NCI-H510A (cell line): Measurements from ENCODE around the gene SLC11A2.

Experiments
- DNase-seq: peaks from one replicate; lab custom pipeline; 2025; lab: John Stamatoyannopoulos, UW

Gene SLC11A2

DNA sequence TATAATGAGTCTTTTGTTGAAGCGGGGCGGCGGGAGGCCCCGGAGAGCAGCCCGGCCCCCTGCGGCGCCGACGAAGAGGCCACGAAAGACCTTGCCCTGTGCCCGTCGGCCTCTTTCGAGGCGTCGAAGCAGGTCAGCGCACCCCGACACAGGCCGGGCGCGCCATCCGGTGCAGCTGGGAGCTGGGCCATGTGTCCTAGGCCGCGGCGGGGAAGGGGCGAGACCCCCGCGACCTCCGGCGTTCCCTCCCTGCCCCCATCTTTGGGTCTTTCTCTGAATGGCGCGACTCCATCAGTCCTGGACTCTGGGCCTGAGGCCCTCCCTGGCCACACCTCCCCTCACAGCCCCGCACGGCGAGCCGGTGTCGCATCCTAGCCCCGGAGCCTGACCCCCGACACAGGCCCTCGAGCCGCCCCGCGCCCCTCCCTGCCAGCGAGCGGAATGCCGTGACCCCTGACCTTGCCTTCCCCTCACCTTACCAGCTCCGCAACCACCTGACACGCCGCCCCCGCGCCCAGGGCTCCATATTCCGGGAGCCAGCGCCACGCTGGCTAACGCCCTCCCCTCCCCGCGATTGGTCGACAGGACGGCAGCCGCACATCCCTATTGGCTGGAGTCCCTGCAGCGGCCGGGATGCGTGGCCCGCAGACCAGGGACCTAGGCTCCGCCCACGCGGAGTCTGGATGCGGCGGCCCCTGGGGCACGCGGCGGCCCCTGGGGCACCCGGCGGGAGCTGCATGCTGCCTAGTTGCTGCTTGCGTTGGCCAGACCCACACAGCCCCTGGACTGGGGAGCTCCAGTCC, at the start of gene SLC11A2:
Gene SLC11A2 (minus strand): TSS at position 549 of the 803 bp plus-strand sequence. CDS start 15,656 bp downstream, outside the sequence.
- peak; percentile 94 for DNase-seq

DNA sequence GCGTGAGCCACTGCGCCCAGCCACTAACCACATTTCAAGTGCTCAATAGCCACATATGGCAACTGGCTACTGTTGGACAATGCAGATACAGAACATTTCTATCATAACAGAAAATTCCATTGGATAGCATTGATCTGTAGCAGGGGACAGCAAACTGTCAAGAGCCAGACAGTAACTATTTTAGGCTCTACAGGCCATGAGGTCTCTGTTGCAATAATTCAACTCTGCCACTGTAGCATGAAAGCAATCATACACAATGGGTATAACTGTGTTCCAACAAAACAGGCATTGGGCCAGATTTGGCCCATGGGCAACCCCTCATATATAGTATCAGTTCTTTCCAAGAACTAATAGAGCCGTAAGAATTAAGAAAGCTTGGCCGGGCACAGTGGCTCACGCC, 49.2 kb upstream of the SLC11A2 start:
- DNase-seq = no peak

DNA sequence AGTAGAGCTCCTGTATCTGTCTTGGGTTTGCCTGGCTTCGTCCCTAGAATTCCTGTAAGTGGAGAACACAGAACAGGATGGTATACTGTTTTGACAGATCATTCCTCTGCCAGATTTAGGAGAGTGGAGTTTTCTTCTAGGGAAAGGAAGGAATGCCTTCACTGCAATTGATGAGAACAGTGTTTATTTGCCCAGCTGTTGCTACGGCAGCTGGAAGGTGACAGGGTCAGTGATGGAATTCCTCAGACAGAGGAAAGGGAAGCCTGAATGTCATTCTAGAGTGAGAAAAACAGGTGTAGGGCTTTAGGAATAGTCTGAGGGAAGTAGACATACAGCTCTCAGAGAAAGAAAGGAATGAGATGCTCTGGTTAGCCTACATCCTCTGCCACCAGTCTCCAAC, 45.5 kb upstream of the SLC11A2 start:
- no peak for DNase-seq

DNA sequence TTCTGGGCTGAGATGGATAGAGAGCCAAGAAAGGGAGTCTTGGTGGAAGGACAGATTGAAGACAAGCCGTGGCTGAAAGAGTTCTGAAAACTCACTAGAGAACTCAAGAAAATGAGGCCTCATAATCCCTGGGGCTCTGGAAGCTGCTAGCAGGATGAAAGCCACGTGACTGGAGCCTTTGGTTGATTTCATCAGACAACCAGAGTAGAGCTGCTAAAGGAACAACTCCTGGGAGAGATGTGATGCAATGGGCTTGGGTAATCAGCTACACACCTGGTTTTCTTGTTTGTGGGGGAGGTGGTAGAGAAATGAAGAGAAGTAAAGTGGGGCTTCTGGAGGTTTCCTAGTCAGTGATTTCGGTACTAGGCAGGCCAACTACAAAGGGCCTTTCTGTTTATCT, 43.8 kb upstream of the SLC11A2 start:
- no peak for DNase-seq

DNA sequence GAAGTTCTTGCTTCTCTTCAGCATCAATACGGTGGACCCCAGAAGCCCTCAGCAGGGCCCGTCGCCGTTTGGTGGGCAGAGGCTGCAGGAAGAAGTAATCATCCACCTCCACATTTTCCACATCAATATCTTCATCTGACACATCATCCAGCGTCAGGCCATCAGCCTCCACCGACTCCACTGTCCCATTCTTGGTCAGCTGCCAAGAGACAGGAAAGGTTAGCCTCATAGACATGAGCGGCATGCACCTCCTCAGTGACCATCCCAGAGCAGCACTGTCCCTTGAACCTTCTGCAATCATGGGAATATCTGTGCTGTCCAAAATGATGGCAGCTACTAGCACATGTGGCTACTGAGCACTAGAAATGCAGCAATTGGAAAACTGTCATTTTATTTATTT, 41.6 kb upstream of the SLC11A2 start:
- no peak for DNase-seq

DNA sequence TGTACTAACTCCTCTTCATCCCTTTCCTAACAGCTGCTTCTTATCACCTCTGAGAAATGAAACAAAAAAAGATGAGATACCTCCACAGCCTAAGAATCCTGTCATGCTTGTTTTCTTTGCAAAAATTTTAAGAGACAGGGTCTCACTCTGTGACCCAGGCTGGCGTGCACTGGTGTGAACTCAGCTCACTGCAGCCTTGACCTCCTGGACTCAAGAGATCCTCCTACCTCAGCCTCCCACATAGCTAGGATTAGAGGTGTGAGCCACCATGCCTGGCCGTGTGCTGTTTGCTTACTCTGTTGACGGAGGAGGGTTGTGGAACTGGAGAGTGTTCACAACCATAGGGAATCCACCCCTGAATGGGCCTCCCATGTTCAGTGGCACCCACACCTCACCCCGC, 41.0 kb upstream of the SLC11A2 start:
- DNase-seq = no peak

DNA sequence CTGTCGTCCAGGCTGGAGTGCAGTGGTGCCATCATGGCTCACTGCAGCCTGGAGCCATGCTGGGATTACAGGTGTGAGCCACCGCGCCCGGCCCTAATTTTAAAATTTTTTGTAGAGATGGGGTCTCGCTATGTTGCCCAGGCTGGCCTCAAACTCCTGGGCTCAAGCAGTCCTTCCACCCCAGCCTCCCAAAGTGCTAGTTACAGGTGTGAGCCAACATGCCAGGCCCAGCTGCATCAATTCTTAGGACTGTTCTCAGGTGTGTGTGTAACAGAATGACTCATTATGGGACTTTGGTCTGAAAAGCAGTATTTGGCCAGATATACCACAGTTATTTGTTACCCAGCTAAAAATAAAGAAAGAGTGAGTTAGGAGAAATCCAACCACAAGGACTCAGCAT, 39.3 kb upstream of the SLC11A2 start:
- DNase-seq = no peak

DNA sequence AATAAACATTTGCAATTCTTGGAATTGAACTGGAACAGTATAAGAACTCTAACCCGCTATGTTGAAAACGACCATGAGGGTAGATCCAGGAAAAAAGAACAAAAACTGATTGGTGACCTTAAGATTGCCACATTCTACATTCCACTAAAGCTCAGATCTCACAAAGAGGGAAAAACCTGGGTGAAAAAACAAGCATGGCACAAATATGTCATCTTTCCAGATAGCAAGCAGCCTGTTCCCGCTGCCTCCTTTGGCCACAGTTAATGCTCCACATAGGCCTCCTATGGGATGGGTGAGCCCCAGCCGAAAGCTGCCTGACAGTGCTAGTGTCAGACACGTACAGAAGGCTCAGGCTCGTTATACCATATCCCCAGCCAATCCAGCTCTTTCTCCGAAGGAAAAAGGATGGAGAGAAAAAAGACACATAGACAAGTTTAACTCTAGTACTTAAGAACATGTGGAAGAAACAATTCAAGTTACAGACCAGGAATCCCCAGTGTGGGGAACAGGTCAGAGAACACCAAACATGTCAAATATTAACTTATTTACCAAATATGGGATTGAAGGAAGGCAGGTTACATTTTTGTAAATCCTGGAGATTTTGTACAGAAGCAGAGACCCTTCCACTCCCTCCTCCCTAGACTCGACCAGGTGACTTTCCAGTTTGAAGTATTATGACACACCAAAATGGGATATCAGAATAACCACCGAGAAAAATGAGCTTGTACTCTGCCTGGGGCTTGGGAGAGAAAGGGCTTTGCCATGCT, 36.6 kb upstream of the SLC11A2 start:
- no peak for DNase-seq

DNA sequence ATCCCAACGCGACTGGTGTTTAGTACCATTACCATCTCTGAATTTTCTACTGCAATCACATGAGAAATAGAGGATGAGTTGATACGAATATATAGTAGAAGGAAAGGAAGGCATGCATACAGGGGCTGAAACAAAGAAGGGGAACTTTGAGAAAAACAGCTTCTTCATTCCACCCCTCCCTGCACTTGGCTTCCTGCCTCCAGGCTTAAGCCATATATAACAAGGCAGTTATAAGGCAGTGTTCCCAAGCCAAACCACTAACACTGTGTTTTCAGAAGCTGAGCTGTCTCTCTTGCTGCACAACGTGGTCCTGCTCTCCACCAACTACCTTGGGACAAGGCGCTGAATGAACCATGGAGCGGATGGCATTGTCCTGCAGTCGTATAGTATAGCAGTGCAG, 32.9 kb upstream of the SLC11A2 start:
- no peak for DNase-seq

DNA sequence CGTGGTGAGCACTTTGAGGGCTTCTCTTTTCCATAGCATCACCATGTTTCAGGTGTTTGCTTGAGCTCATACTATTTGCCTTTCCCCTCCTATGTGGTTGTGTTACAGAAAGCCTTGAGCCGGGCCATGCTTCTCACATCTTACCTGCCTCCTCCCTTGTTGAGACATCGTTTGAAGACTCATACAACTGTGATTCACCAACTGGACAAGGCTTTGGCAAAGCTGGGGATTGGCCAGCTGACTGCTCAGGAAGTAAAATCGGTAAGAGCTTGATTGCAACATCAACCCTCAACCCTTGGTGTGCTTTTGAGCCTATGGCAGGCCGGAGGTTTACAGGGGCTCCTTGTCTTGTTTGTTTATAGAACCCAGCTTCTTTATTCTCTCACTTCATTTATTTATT, 30.1 kb upstream of the SLC11A2 start:
- DNase-seq = no peak

DNA sequence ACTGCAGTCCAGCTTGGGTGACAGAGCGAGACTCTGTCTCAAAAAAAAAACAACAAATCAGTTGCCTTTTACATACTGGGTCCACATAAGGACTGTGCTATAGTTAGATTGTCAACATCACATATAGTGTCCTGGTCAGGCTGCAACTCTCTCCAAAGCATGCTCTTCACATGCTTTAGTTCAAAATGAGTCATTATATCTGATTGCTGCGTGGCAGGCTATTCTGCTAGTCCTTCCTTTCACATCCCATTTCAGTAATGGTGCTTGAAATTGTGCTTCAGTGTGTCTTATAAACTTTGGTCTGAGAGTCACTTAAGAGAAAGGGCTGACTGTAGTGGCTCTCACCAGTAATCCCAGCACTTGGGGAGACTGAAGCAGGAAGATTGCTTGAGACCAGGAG, 28.9 kb upstream of the SLC11A2 start:
- no peak for DNase-seq

DNA sequence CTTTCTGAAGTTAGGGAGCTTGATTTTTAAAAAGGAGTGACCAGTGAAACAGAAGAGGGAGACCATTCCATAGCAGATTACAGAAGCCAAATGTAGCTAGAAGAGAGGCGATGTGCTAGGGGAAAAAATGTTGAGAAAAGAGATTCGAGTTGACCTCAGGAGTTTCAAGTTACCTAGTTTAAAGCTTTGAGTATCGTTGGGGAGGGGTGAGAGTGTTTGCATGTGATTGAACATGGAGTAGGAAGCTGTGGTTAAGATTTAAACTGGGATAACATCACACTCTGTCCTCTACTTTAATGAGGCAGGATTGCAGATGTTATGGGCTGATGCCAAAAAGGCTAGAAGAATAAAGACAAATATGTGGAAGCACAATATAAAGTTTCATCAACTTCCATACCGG, 25.6 kb upstream of the SLC11A2 start:
- no peak for DNase-seq

DNA sequence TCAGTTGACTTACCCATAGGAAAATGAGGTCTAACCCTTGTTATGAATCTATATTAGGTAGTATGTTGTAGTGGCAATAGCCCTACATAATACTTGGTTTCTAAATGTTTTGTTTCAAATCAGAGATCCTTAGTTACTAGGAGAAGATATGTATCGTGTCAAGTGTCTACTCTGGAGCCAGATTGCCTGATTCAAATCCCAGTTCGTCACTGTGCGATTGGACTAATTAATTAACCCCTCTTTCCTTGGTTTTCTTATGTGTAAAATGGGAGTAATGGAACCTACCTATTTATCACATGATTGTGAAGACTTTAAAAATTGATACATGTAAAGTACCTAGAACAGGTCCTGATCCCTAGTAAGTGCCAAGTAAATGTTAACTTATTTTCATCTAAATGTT, 23.3 kb upstream of the SLC11A2 start:
- DNase-seq = no peak

DNA sequence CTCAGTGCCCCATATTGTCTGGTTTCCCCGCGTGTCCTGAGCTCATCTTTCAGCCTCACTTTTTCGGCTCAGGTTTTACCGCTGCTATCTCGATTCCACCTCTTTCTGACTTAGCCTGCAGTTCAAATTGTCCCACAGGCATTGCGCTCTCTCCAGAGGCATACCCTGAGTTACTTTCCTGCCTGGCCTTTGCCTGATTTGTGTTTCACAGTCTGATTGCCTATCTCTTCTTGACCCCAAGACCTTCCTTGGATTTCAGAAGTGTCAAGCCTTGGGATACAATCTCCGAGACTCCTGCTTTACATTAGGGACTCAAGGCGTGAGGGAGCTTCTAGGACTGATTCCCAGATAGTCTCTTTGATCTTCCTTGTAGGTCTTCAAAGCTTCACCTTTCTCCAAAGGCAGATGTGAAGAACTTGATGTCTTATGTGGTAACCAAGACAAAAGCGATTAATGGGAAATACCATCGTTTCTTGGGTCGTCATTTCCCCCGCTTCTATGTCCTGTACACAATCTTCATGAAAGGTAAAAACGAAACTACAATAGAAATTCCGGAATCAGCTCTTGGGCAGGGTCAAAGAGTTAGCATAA, 22.6 kb upstream of the SLC11A2 start:
- no peak for DNase-seq

DNA sequence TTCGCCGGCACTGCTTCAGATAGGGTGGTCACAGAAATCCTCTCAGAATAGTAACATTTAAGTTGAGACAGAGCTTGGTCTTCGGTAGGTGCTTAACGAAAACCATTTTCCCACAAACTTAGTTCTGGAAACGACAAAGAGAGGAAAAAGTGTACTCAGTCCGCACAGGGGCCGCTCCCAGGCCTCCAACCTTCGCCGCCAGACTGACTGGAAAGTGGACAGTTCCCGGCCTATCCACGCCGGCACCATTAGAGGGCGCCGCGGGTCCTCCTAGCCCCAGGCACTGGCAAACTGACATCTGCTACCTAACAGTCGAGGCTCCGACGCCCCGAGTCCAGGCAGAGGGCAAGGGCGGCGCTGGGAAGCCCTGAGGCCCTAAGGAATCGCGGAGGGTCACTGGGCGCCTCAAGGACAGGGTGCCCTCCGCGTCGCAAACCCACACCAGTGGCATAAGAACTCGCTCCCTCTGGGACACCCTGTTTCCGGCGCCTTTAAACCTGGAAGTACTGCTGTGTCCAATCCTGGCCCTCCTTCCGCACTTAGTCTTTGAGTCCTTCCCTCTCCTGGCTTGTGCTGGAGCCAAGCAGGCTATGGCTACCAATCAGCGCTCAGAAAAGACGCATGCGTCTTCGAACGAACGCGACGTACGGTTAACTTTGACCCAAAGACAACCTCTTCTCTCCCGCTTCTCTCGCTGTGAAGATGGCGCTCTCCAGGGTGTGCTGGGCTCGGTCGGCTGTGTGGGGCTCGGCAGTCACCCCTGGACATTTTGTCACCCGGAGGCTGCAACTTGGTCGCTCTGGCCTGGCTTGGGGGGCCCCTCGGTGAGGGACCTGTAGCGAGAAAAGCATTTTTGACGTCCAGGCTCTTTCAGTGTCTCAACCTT, 21.7 kb upstream of the SLC11A2 start, which contains the start of gene LETMD1:
Gene LETMD1 (plus strand): TSS at position 673 of the 886 bp plus-strand sequence. CDS start 30 bp downstream, at position 703.
- DNase-seq = peak; percentile 94

DNA sequence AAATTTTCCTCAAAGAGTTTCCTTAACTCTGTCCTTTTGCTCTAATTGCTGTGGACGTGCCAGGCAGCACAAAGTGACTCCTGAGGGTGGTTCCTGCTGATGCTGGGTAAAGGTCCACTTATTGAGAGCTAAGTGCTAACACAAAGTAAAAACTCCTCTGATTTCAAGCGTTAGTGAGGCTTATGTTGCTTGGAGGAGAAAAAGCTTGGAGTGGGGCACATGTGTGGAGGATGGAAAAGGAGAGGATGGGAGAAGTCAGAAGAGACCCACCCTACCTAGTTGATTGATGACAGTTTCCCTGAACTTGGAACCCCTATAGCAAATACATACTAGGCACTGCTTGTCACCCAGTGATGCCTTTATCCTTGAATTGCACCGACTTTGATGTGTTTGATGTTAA, 10.1 kb upstream of the SLC11A2 start:
- DNase-seq = no peak

DNA sequence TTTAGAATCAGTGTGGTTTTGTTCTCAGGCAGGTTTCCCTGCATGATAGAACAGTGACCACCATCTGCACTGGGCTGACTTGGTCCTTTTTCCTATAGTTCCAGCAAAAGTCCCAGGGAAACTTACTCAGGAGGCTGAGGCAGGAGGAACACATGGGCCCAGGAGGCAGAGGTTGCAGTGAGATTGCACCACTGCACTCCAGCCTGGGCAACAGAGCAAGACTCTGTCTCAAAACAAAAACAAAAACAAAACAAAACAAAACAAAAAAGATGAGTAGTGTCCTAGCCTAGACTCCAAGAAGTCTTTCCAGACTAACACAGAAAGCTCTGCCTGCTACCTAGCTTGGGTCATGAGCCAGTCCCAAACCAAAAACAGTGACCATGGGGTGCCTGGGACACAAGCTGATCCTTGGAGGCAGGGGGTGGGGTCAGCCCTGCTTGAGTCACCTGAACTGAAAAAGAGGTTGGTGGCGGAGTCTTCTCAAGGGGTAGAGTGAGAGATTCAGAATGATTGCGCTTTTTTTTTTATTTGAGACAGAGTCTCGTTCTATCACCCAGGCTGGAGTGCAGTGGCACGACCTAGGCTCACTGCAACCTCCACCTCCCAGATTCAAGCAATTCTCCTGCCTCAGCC, 7.4 kb upstream of the SLC11A2 start:
- no peak for DNase-seq

DNA sequence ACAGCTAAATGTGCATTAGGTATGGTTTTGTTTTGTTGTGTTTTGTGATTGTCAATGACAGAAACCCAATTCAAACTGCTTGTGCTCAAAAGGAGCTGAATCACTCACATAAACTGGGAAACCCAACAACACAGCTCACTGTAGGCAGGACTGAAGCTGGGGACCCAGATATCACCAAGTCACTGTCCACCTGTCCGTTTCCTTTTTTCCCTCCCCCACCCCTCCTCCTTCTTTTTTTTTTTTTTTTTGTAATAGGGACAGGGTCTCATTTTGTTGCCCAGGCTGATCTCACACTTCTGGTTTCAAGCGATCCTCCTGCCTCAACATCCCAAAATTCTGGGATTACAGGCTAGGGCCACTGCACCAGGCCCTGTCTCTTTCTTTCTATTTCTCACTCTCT, 6.9 kb upstream of the SLC11A2 start:
- DNase-seq = no peak

DNA sequence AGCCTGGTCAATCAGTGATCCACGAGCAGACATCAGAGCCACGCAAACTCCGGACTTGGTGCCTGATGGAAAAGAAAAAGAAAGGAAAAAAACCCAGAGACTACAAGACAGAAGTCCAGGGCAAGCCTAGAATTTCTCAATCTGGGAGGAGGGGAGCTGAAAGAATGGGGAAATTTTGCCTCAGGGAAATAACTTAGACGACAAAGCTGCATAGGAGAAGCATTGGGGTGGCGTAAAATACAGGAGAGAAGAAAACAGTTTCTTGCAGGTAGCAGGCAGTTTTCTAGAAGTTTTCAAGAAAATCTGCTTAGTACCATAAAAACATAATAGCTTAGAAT, 2.6 kb upstream of the SLC11A2 start:
- DNase-seq = no peak

DNA sequence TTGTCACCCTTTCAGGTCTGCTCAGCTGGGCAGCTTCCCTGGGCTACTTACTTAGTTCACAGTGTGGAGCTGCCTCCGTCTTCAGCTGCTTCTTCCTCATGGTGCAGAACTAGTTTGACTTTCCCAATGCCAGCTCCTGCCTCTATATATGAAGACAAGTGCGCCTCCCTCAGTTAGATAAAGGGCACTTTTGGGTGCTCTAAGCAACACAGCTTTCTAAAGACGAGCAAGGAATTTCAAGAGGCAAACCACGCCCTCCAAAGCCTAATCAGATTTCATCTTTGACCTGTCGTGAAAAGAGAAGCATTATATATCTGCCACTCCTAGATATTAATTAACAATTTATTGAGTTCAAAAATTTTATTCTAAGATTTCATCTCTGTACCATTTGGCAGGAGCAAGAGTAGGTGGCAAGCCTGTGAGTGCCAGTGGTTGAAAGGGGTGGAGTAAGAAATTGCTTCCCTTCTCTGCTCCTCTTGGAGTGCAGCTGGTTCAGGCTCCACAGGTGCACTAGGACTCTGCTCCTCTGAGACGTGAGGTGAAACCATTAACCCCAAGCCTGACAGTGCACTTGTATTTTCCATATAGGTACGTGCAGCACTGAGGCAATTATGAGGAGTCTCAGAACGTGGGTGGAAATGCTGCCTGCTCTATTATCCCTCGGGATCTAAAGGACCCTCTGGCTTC, 2.1 kb upstream of the SLC11A2 start:
- DNase-seq = peak; percentile 38

DNA sequence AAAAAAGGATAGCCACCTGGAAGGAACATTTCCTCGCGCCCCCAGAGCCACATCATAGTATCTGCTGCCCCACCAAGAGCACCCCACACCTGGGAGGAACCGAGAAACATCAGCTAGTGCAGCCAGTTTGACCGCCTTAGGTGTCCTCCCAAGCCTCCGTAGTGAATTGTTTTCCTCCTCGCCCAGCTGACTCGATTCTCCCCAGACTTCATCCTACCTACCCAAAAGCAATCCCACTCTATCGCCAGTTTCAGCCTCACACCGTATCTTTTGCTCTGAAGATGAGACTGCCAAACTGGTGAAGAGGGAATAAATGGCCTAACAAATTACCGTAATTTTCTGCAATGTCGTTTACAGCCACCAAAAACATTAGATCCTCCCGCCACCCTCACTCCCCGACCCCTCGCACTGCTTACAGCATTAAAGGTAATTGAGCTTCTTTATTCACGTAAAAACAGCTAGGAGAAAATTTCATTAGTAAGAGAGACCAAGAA, 1.2 kb upstream of the SLC11A2 start:
- DNase-seq = no peak
